HL-60 (cell line): Measurements from ENCODE around the gene GGA1.

Experiments
- DNase-seq, 2 experiments: peaks; one replicate each; pipeline ENCODE4 v3.0.0-alpha.2; 2010 to 2020; ENCODE audit warnings: low read depth in 1 of 2, low spot score in 1 of 2
- H3K27ac ChIP-seq: fragments of 250-450 bp; sonication (Bioruptor Pico); replicated peaks from 2 replicates; pipeline ENCODE4 v1.5.1; 2020; ENCODE audit warnings: mild to moderate bottlenecking, moderate library complexity
- H3K27me3 ChIP-seq: fragments of 250-450 bp; sonication (Bioruptor Pico); 2 replicates; pipeline ENCODE4 v1.5.1; 2021; ENCODE audit warnings: mild to moderate bottlenecking, moderate library complexity; ENCODE audit not compliant: insufficient read depth, poor library complexity, severe bottlenecking
- H3K4me3 ChIP-seq: replicated peaks from 2 replicates; pipeline ENCODE4 v1.5.1; 2011; ENCODE audit warnings: mild to moderate bottlenecking, control low read depth, low read length; ENCODE audit not compliant: insufficient read depth
- SPI1 ChIP-seq: IDR thresholded peaks from 2 replicates; pipeline ENCODE4 v1.6.1; 2012; ENCODE audit warnings: low read depth, mild to moderate bottlenecking, borderline replicate concordance
- TF ChIP-seq, protein P1 (sequence below): IDR thresholded peaks from one replicate; pipeline ENCODE4 v1.5.1; 2011; ENCODE audit warnings: low read length, control low read depth, inconsistent platforms; ENCODE audit not compliant: insufficient read depth

The GGA1 gene

DNA sequence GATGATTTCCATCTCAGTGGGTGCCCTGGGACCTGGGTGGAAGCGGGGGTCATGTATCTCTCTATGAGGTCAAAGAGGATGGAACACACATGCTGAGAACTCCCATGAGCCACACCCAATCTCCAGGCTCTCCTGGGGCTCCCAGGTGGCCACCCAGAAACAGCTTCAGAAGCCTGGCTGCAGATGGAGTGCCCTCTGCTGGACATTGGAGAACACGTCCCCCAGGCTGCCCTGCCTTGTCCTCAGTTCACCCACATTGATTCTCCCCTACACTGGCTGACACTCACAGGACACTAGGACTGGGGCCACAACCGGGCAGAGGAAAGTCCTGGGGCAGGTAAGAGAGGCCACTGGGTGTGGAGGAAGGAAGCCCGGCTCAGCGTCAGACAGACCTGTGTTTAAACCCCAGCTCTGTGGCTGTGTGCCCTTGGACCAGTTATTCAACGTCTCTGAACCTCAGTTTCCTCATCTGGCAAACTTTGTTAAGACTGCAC, 73.0 kb downstream of the GGA1 start:
- peak overlapping the region; percentile 35 for H3K27ac ChIP-seq
- TF ChIP-seq, protein P1, sequence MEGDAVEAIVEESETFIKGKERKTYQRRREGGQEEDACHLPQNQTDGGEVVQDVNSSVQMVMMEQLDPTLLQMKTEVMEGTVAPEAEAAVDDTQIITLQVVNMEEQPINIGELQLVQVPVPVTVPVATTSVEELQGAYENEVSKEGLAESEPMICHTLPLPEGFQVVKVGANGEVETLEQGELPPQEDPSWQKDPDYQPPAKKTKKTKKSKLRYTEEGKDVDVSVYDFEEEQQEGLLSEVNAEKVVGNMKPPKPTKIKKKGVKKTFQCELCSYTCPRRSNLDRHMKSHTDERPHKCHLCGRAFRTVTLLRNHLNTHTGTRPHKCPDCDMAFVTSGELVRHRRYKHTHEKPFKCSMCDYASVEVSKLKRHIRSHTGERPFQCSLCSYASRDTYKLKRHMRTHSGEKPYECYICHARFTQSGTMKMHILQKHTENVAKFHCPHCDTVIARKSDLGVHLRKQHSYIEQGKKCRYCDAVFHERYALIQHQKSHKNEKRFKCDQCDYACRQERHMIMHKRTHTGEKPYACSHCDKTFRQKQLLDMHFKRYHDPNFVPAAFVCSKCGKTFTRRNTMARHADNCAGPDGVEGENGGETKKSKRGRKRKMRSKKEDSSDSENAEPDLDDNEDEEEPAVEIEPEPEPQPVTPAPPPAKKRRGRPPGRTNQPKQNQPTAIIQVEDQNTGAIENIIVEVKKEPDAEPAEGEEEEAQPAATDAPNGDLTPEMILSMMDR = peak; percentile 93
- no peak for TF ChIP-seq SPI1
- DNase-seq = peak; percentile 74 to 80
- H3K27me3 ChIP-seq = no peaks in the 10 kb centered on the region
- H3K4me3 ChIP-seq = no peak overlapping the region
